Neural progenitor cell (in vitro differentiated cells): ENCODE measurements around the gene E2F6. TPM values are rescaled to one million over a fixed set of nuclear protein-coding genes. Genes with fewer than 3 reads are reported as not detected.

Experiments used
- DNase-seq: peaks from one replicate; pipeline ENCODE4 v3.0.0-alpha.2; 2016; ENCODE audit warnings: low spot score
- H2AFZ ChIP-seq: fragments of 200-600 bp; sonication (generic); replicated peaks from 2 replicates; pipeline ENCODE4 v1.6.1; 2016; ENCODE audit warnings: antibody characterized with exemption
- H3F3A ChIP-seq: fragments of 200-600 bp; sonication (generic); 2 replicates; pipeline ENCODE4 v1.6.1; 2016; ENCODE audit warnings: antibody characterized with exemption, low read depth
- H3K27ac ChIP-seq: fragments of 200-600 bp; sonication (generic); 2 replicates; pipeline ENCODE4 v1.5.1; 2016; ENCODE audit warnings: mild to moderate bottlenecking
- H3K27me3 ChIP-seq: fragments of 200-600 bp; sonication (generic); 2 replicates; pipeline ENCODE4 v1.6.1; 2016; ENCODE audit warnings: mild to moderate bottlenecking, moderate library complexity
- H3K36me3 ChIP-seq: fragments of 200-600 bp; sonication (generic); 2 replicates; pipeline ENCODE4 v1.5.1; 2016
- H3K4me1 ChIP-seq: fragments of 200-600 bp; sonication (generic); 2 replicates; pipeline ENCODE4 v1.6.1; 2016; ENCODE audit warnings: mixed run types
- H3K4me2 ChIP-seq: fragments of 200-600 bp; sonication (generic); 2 replicates; pipeline ENCODE4 v1.6.1; 2016
- H3K4me3 ChIP-seq: fragments of 200-600 bp; sonication (generic); 2 replicates; pipeline ENCODE4 v1.5.1; 2016
- H3K79me2 ChIP-seq: fragments of 200-600 bp; sonication (generic); 2 replicates; pipeline ENCODE4 v1.6.1; 2016; ENCODE audit warnings: low read depth
- H3K9ac ChIP-seq: fragments of 200-600 bp; sonication (generic); 2 replicates; pipeline ENCODE4 v1.6.1; 2016
- H3K9me3 ChIP-seq: fragments of 200-600 bp; sonication (generic); 2 replicates; pipeline ENCODE4 v1.5.1; 2016; ENCODE audit warnings: low read depth
- H4K20me1 ChIP-seq: fragments of 200-600 bp; sonication (generic); 2 replicates; pipeline ENCODE4 v1.6.1; 2016; ENCODE audit warnings: low read depth
- H3K27ac Mint-ChIP-seq: 3 replicates; pipeline ENCODE4 v1.8.0; 2021; ENCODE audit warnings: mixed read lengths
- H3K27me3 Mint-ChIP-seq: 2 replicates; pipeline ENCODE4 v1.8.0; 2022; ENCODE audit warnings: low read depth, mild to moderate bottlenecking, inconsistent platforms, moderate library complexity, mixed read lengths; ENCODE audit not compliant: insufficient read depth
- H3K36me3 Mint-ChIP-seq: 3 replicates; pipeline ENCODE4 v1.8.0; 2021; ENCODE audit warnings: mixed read lengths
- H3K4me1 Mint-ChIP-seq: 3 replicates; pipeline ENCODE4 v1.8.0; 2021; ENCODE audit warnings: mixed read lengths
- H3K4me3 Mint-ChIP-seq: 3 replicates; pipeline ENCODE4 v1.8.0; 2021; ENCODE audit warnings: mild to moderate bottlenecking, moderate library complexity, mixed read lengths
- H3K9me3 Mint-ChIP-seq: 3 replicates; pipeline ENCODE4 v1.8.0; 2020; ENCODE audit warnings: mixed read lengths
- CTCF ChIP-seq: fragments of 200-600 bp; sonication (generic); IDR thresholded peaks from 2 replicates; pipeline ENCODE4 v1.5.1; 2017; ENCODE audit warnings: antibody characterized with exemption, mild to moderate bottlenecking
- EZH2 ChIP-seq: fragments of 200-600 bp; sonication (generic); IDR thresholded peaks from 2 replicates; pipeline ENCODE4 v1.6.1; 2017; ENCODE audit warnings: antibody characterized with exemption, mild to moderate bottlenecking, moderate library complexity
- EZH2phosphoT487 ChIP-seq: fragments of 200-600 bp; sonication (generic); IDR thresholded peaks from 2 replicates; pipeline ENCODE4 v1.6.1; 2017; ENCODE audit warnings: antibody characterized with exemption
- total RNA-seq: library from RNA; depleted of rRNA; stranded (reverse); fragments of >200 nt; gene quantifications from 2 replicates; pipeline ENCODE4 v1.2.3, GENCODE V29; 2015; ENCODE audit warnings: low replicate concordance

Gene E2F6
- total RNA-seq, 1 donor from 2014 or later = 36.3 TPM

- H3K4me2 ChIP-seq = no peak overlapping the region
Measured at GRCh38 chr2:11411768-11412448, 54.1 kb downstream of the E2F6 start.

GRCh38 chr2:11411244-11411643 lies 54.7 kb downstream of the E2F6 start:
- Mint-ChIP-seq H3K9me3 (peaks cover 4% of the 10 kb centered on the region), H3K4me3 (no peak overlapping the region), H3K4me1 (peaks cover 37% of the 10 kb centered on the region), H3K27ac (no peak overlapping the region), H3K36me3 (peaks cover under 1% of the 10 kb centered on the region), H3K27me3 (peaks cover 1% of the 10 kb centered on the region)
- no peaks in the 10 kb centered on the region for H3F3A ChIP-seq
- no peak overlapping the region for H2AFZ ChIP-seq
- no peaks in the 10 kb centered on the region for H3K27me3 ChIP-seq
- H3K4me2 ChIP-seq = no peak overlapping the region
- H3K4me1 ChIP-seq = no peaks in the 10 kb centered on the region
- no peaks in the 10 kb centered on the region for H3K36me3 ChIP-seq
- TF ChIP-seq EZH2phosphoT487 (no peak), EZH2 (no peak), CTCF (no peak)
- H3K9ac ChIP-seq = no peak overlapping the region
- H3K4me3 ChIP-seq = no peak overlapping the region
- no peak overlapping the region for H3K27ac ChIP-seq
- no peaks in the 10 kb centered on the region for H3K9me3 ChIP-seq
- DNase-seq = no peak
- H3K79me2 ChIP-seq = no peaks in the 10 kb centered on the region
- H4K20me1 ChIP-seq = no peaks in the 10 kb centered on the region

More at GRCh38 chr2:11411768-11412448, 54.1 kb downstream of the E2F6 start:
- no peaks in the 10 kb centered on the region for H3K9me3 ChIP-seq
- H3K36me3 ChIP-seq = no peaks in the 10 kb centered on the region
- Mint-ChIP-seq H3K4me3 (no peak overlapping the region), H3K9me3 (peaks cover 8% of the 10 kb centered on the region), H3K36me3 (peaks cover 2% of the 10 kb centered on the region), H3K27me3 (no peaks in the 10 kb centered on the region), H3K4me1 (peaks cover 31% of the 10 kb centered on the region), H3K27ac (no peak overlapping the region)
- no peaks in the 10 kb centered on the region for H3F3A ChIP-seq
- H3K4me3 ChIP-seq = no peak overlapping the region
- no peaks in the 10 kb centered on the region for H3K27me3 ChIP-seq
- H3K79me2 ChIP-seq = no peaks in the 10 kb centered on the region
- DNase-seq = peak; percentile 75
- no peaks in the 10 kb centered on the region for H3K4me1 ChIP-seq
- TF ChIP-seq CTCF (peak; percentile 84), EZH2phosphoT487 (no peak)
- H3K9ac ChIP-seq = no peak overlapping the region
- no peak overlapping the region for H3K27ac ChIP-seq
- peak overlapping the region; percentile 78 for H2AFZ ChIP-seq
- no peaks in the 10 kb centered on the region for H4K20me1 ChIP-seq

GRCh38 chr2:11410101-11410500 lies 55.9 kb downstream of the E2F6 start:
- Mint-ChIP-seq H3K27ac (no peak overlapping the region), H3K4me3 (no peak overlapping the region), H3K9me3 (no peaks in the 10 kb centered on the region), H3K27me3 (peaks cover 2% of the 10 kb centered on the region), H3K4me1 (peaks cover 40% of the 10 kb centered on the region), H3K36me3 (no peaks in the 10 kb centered on the region)
- Histone ChIP-seq H4K20me1 (no peaks in the 10 kb centered on the region), H2AFZ (no peak overlapping the region), H3K27me3 (no peaks in the 10 kb centered on the region), H3K27ac (no peak overlapping the region), H3K9me3 (no peaks in the 10 kb centered on the region), H3F3A (no peaks in the 10 kb centered on the region), H3K4me2 (no peak overlapping the region), H3K9ac (no peak overlapping the region), H3K4me3 (no peak overlapping the region), H3K36me3 (no peaks in the 10 kb centered on the region), H3K4me1 (no peaks in the 10 kb centered on the region), H3K79me2 (no peaks in the 10 kb centered on the region)
- TF ChIP-seq EZH2phosphoT487 = no peak
- no peak for TF ChIP-seq CTCF
- no peak for TF ChIP-seq EZH2
- DNase-seq = no peak
